ENCODE measurements around the gene FAM227A. TPM values are rescaled to one million over a fixed set of nuclear protein-coding genes. Genes with fewer than 3 reads are reported as not detected.

FAM227A gene
- total RNA-seq, 5 donors from 2014 or later (not counting 1 experiment from before 2014, with no cell fraction given), result 0.06 to 1.1 (median 0.41) TPM; not detected in 1

- H3K4me3 Mint-ChIP-seq, result no peak overlapping the region
- H3K36me3 Mint-ChIP-seq, result no peaks in the 10 kb centered on the region
- WGBS (ENCODE audit: insufficient coverage), result 96% methylated on average over 3 of the region's 5 CpGs
- Histone ChIP-seq H3K9me3 (no peaks in the 10 kb centered on the region), H3K27ac (ENCODE audit: low read length) (no peak overlapping the region), H3K4me1 (ENCODE audit: control insufficient read depth in 1 of 2, extremely low read depth in 1 of 2, insufficient read depth in 2 of 2, low read length in 2 of 2) (no peaks in the 10 kb centered on the region), H3K4me3 (ENCODE audit: control insufficient read depth in 1 of 2, extremely low read depth in 1 of 2, low read length in 1 of 2) (no peak overlapping the region), H3K27me3 (replicated peaks in 1 of 2; ENCODE audit: control insufficient read depth in 2 of 2, extremely low read depth in 1 of 2, insufficient read depth in 2 of 2, low read length in 1 of 2) (peaks cover 0 to 10% of the 10 kb centered on the region in 2 experiments), H3K36me3 (ENCODE audit: control insufficient read depth in 2 of 2, extremely low read depth in 1 of 2, insufficient read depth in 1 of 2, low read length in 1 of 2) (no peaks in the 10 kb centered on the region)
- no peak overlapping the region for H3K27ac Mint-ChIP-seq
- no peaks in the 10 kb centered on the region for H3K9me3 Mint-ChIP-seq
- ChIA-PET POLR2A (no interaction called here), CTCF (no interaction called here)
- H3K27me3 Mint-ChIP-seq, result peaks cover 2 to 3% of the 10 kb centered on the region in 2 donors
- DNase-seq (no peak), ATAC-seq (replicated peaks in 1 of 4) (no peak)
- H3K4me1 Mint-ChIP-seq, result no peaks in the 10 kb centered on the region
Observed at GRCh38 chr22:38610234-38610633, 46.0 kb downstream of the FAM227A start.

DNA sequence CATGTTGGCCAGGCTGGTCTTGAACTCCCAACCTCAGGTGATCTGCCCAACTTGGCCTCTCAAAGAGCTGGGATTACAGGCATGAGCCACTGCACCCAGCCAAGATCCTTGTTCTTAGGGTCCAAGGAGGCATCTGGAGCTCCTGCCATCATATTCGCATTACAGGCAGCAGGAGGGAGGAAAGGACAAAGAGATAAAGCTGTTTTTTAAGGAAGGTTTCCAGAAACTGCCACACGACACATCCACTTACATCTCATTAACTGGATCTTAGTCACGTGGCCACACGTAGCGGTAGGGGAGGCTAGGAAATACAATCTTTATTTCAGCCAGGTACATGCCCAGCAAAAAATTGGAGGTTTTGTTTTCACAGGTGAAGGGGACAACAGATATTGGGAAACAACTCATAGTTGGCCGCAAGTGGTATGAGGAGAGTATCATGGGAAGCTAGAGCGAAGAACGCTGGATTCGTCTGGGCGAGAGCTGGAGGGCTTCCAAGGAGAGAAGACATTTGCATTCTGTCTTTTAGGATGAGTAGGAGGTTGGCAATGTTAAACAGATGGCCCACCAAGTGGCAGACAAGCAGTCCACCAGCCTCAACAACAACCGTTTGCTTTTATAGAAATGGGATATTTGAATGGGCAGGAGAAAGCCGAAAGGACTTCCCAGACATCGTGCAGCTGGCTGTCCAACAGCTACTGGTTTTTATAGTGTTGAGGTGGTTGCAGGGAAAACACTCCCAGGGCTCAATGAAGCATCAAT, 47.0 kb downstream of the FAM227A start:
- H3K4me3 ChIP-seq (ENCODE audit: control insufficient read depth in 1 of 2, extremely low read depth in 1 of 2, low read length in 1 of 2), result no peak overlapping the region
- H3K4me1 Mint-ChIP-seq, result no peaks in the 10 kb centered on the region
- H3K27ac Mint-ChIP-seq, result no peak overlapping the region
- WGBS (ENCODE audit: insufficient coverage), result 100% methylated on average over 3 of the region's 13 CpGs
- no peaks in the 10 kb centered on the region for H3K9me3 Mint-ChIP-seq
- no peak overlapping the region for H3K4me3 Mint-ChIP-seq
- peaks cover 0 to 3% of the 10 kb centered on the region in 2 donors for H3K27me3 Mint-ChIP-seq
- no peak overlapping the region for H3K27ac ChIP-seq (ENCODE audit: low read length)
- H3K9me3 ChIP-seq, result no peaks in the 10 kb centered on the region
- H3K36me3 ChIP-seq (ENCODE audit: control insufficient read depth in 2 of 2, extremely low read depth in 1 of 2, insufficient read depth in 1 of 2, low read length in 1 of 2), result no peaks in the 10 kb centered on the region
- ChIA-PET CTCF (no interaction called here), POLR2A (no interaction called here)
- peaks cover 0 to 5% of the 10 kb centered on the region in 2 experiments for H3K27me3 ChIP-seq (replicated peaks in 1 of 2; ENCODE audit: control insufficient read depth in 2 of 2, extremely low read depth in 1 of 2, insufficient read depth in 2 of 2, low read length in 1 of 2)
- ATAC-seq (replicated peaks in 1 of 4) (no peak), DNase-seq (no peak)
- no peaks in the 10 kb centered on the region for H3K36me3 Mint-ChIP-seq
- H3K4me1 ChIP-seq (ENCODE audit: control insufficient read depth in 1 of 2, extremely low read depth in 1 of 2, insufficient read depth in 2 of 2, low read length in 2 of 2), result no peaks in the 10 kb centered on the region

- DNase-seq (no peak), ATAC-seq (replicated peaks in 1 of 4) (no peak)
- CTCF ChIA-PET, result no interaction called here
- no peak overlapping the region for H3K27ac ChIP-seq (ENCODE audit: low read length)
- Mint-ChIP-seq H3K36me3 (no peaks in the 10 kb centered on the region), H3K9me3 (no peaks in the 10 kb centered on the region), H3K4me1 (no peaks in the 10 kb centered on the region), H3K27ac (no peak overlapping the region), H3K4me3 (no peak overlapping the region), H3K27me3 (peaks cover 0 to 3% of the 10 kb centered on the region in 2 donors)
- peaks cover 0 to 2% of the 10 kb centered on the region in 2 experiments for H3K27me3 ChIP-seq (replicated peaks in 1 of 2; ENCODE audit: control insufficient read depth in 2 of 2, extremely low read depth in 1 of 2, insufficient read depth in 2 of 2, low read length in 1 of 2)
- H3K4me3 ChIP-seq (ENCODE audit: control insufficient read depth in 1 of 2, extremely low read depth in 1 of 2, low read length in 1 of 2), result no peak overlapping the region
- WGBS (ENCODE audit: insufficient coverage), result 83% methylated on average over 2 of the region's 3 CpGs
- no peaks in the 10 kb centered on the region for H3K9me3 ChIP-seq
- H3K36me3 ChIP-seq (ENCODE audit: control insufficient read depth in 2 of 2, extremely low read depth in 1 of 2, insufficient read depth in 1 of 2, low read length in 1 of 2), result no peaks in the 10 kb centered on the region
- no peaks in the 10 kb centered on the region for H3K4me1 ChIP-seq (ENCODE audit: control insufficient read depth in 1 of 2, extremely low read depth in 1 of 2, insufficient read depth in 2 of 2, low read length in 2 of 2)
- POLR2A ChIA-PET, result no interaction called here
Observed at GRCh38 chr22:38607680-38608079, 48.5 kb downstream of the FAM227A start.

DNA sequence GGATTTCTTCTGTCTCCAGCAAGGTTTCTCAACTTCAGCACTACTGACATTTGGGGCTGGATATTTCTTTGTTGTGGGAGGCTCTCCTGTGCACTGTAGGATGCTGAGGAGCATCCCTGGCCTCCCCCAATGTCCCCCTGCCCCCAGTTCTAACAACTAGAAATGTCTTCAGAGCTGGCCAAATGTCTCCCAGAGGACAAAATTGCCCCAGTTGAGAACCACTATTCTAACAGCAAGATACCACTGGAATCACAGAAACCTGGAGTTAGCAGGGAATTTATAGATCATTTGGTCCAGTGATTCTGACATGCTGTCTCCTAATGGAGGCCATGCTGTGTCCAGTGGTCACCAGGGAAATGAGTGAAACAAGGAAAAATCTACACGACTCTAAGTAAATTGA, 54.0 kb downstream of the FAM227A start:
- Histone ChIP-seq H3K27ac (ENCODE audit: low read length) (no peak overlapping the region), H3K27me3 (replicated peaks in 1 of 2; ENCODE audit: control insufficient read depth in 2 of 2, extremely low read depth in 1 of 2, insufficient read depth in 2 of 2, low read length in 1 of 2) (peaks cover 0 to 13% of the 10 kb centered on the region in 2 experiments), H3K4me1 (ENCODE audit: control insufficient read depth in 1 of 2, extremely low read depth in 1 of 2, insufficient read depth in 2 of 2, low read length in 2 of 2) (no peaks in the 10 kb centered on the region), H3K9me3 (no peaks in the 10 kb centered on the region), H3K36me3 (ENCODE audit: control insufficient read depth in 2 of 2, extremely low read depth in 1 of 2, insufficient read depth in 1 of 2, low read length in 1 of 2) (no peaks in the 10 kb centered on the region), H3K4me3 (ENCODE audit: control insufficient read depth in 1 of 2, extremely low read depth in 1 of 2, low read length in 1 of 2) (no peak overlapping the region)
- ChIA-PET CTCF (no interaction called here), POLR2A (no interaction called here)
- no peak for ATAC-seq (replicated peaks in 1 of 4)
- no CpG with 5 or more reads among the region's 1 CpG for WGBS (ENCODE audit: insufficient coverage)
- Mint-ChIP-seq H3K4me3 (no peak overlapping the region), H3K4me1 (no peaks in the 10 kb centered on the region), H3K27me3 (peaks cover 0 to 7% of the 10 kb centered on the region in 2 donors), H3K27ac (no peak overlapping the region), H3K9me3 (no peaks in the 10 kb centered on the region), H3K36me3 (no peaks in the 10 kb centered on the region)
- no peak for DNase-seq

GRCh38 chr22:38601221-38601764, 54.9 kb downstream of the FAM227A start:
- Histone ChIP-seq H3K36me3 (ENCODE audit: control insufficient read depth in 2 of 2, extremely low read depth in 1 of 2, insufficient read depth in 1 of 2, low read length in 1 of 2) (no peaks in the 10 kb centered on the region), H3K9me3 (no peaks in the 10 kb centered on the region), H3K4me1 (ENCODE audit: control insufficient read depth in 1 of 2, extremely low read depth in 1 of 2, insufficient read depth in 2 of 2, low read length in 2 of 2) (no peaks in the 10 kb centered on the region), H3K27ac (ENCODE audit: low read length) (no peak overlapping the region), H3K4me3 (ENCODE audit: control insufficient read depth in 1 of 2, extremely low read depth in 1 of 2, low read length in 1 of 2) (no peak overlapping the region), H3K27me3 (replicated peaks in 1 of 2; ENCODE audit: control insufficient read depth in 2 of 2, extremely low read depth in 1 of 2, insufficient read depth in 2 of 2, low read length in 1 of 2) (peaks cover 0 to 13% of the 10 kb centered on the region in 2 experiments)
- H3K9me3 Mint-ChIP-seq, result no peaks in the 10 kb centered on the region
- ChIA-PET POLR2A (no interaction called here), CTCF (no interaction called here)
- no peak for ATAC-seq (replicated peaks in 1 of 4)
- DNase-seq, result no peak
- H3K36me3 Mint-ChIP-seq, result no peaks in the 10 kb centered on the region
- H3K27me3 Mint-ChIP-seq, result peaks cover 0 to 7% of the 10 kb centered on the region in 2 donors
- no peaks in the 10 kb centered on the region for H3K4me1 Mint-ChIP-seq
- H3K4me3 Mint-ChIP-seq, result no peak overlapping the region
- H3K27ac Mint-ChIP-seq, result no peak overlapping the region
- WGBS (ENCODE audit: insufficient coverage), result 75% methylated on average over 1 of the region's 2 CpGs

GRCh38 chr22:38599466-38599865, 56.7 kb downstream of the FAM227A start:
- ChIA-PET POLR2A (no interaction called here), CTCF (no interaction called here)
- no peak overlapping the region for H3K27ac ChIP-seq (ENCODE audit: low read length)
- H3K27me3 ChIP-seq (replicated peaks in 1 of 2; ENCODE audit: control insufficient read depth in 2 of 2, extremely low read depth in 1 of 2, insufficient read depth in 2 of 2, low read length in 1 of 2), result peaks cover 0 to 18% of the 10 kb centered on the region in 2 experiments
- ATAC-seq (replicated peaks in 1 of 4) (no peak), DNase-seq (no peak)
- H3K36me3 ChIP-seq (ENCODE audit: control insufficient read depth in 2 of 2, extremely low read depth in 1 of 2, insufficient read depth in 1 of 2, low read length in 1 of 2), result no peaks in the 10 kb centered on the region
- no peaks in the 10 kb centered on the region for H3K9me3 ChIP-seq
- no peaks in the 10 kb centered on the region for H3K36me3 Mint-ChIP-seq
- H3K4me1 ChIP-seq (ENCODE audit: control insufficient read depth in 1 of 2, extremely low read depth in 1 of 2, insufficient read depth in 2 of 2, low read length in 2 of 2), result no peaks in the 10 kb centered on the region
- H3K4me1 Mint-ChIP-seq, result no peaks in the 10 kb centered on the region
- H3K4me3 ChIP-seq (ENCODE audit: control insufficient read depth in 1 of 2, extremely low read depth in 1 of 2, low read length in 1 of 2), result no peak overlapping the region
- H3K27ac Mint-ChIP-seq, result no peak overlapping the region
- peaks cover 5 to 10% of the 10 kb centered on the region in 2 donors for H3K27me3 Mint-ChIP-seq
- H3K9me3 Mint-ChIP-seq, result no peaks in the 10 kb centered on the region
- H3K4me3 Mint-ChIP-seq, result no peak overlapping the region
- 88% methylated on average over 7 of the region's 10 CpGs for WGBS (ENCODE audit: insufficient coverage)
